HG02759 (cell line): Measurements from ENCODE around the gene TCTN3.
A peak's percentile ranks its signal among the peaks of the same experiment; 100 is the strongest.
"Not testable (repeated sequence)": the region's sequence is repeated elsewhere in the genome, so short reads cannot be mapped to it uniquely, and the experiment has no call there.

Source experiments
- ATAC-seq: cut with Tn5 transposase; IDR thresholded peaks from one replicate; pipeline ENCODE4 v1.9.1; 2021; ENCODE audit warnings: mild to moderate bottlenecking, moderate library complexity; ENCODE audit not compliant: unreplicated experiment

TCTN3 gene, protein sequence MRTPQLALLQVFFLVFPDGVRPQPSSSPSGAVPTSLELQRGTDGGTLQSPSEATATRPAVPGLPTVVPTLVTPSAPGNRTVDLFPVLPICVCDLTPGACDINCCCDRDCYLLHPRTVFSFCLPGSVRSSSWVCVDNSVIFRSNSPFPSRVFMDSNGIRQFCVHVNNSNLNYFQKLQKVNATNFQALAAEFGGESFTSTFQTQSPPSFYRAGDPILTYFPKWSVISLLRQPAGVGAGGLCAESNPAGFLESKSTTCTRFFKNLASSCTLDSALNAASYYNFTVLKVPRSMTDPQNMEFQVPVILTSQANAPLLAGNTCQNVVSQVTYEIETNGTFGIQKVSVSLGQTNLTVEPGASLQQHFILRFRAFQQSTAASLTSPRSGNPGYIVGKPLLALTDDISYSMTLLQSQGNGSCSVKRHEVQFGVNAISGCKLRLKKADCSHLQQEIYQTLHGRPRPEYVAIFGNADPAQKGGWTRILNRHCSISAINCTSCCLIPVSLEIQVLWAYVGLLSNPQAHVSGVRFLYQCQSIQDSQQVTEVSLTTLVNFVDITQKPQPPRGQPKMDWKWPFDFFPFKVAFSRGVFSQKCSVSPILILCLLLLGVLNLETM

DNA sequence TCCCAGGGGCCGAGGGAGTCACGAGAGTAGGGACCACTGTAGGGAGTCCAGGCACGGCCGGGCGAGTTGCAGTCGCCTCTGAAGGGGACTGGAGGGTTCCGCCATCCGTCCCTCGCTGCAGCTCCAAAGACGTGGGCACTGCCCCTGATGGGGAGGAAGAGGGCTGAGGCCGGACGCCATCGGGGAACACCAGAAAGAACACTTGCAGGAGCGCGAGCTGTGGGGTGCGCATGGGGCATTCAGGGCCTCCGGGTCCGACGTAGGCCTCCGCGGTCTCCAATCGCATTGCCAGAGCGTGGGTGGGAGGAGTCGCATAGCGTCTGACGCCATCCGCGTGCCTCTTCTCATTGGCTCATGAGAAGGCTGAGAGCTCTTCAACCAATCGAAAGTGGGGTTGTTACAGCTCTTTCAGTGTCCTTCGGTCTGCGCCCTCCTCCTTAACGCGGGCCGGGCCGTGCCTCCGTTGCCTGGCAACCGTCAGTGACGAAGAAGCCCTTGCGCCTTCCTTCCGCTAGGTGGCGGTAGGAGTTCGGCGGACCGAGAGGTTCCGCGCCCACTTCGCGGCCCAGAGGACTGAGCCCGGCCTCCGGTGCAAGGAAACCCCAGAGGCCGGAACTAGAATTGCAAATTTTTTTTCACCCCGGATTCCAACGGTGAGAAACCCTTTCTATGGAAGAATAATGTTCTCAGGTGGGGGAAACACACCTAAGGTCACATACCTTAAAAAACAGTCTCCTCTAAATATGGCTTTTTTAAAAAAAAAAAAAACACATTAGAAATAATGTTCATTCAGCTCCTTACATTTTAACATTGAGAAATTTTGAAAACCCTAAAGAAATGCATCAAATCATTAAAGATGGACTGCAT lies at the start of gene TCTN3:
Gene TCTN3 (minus strand): TSS at position 260 of the 867 bp plus-strand sequence. CDS start 28 bp downstream, at position 232.
- peak; percentile 97 for ATAC-seq

GRCh38 chr10:95742962-95743535 lies 49.3 kb upstream of the TCTN3 start:
- ATAC-seq: no peak

- peak; percentile 24 for ATAC-seq
Measured at GRCh38 chr10:95742485-95742884, 48.8 kb upstream of the TCTN3 start.

DNA sequence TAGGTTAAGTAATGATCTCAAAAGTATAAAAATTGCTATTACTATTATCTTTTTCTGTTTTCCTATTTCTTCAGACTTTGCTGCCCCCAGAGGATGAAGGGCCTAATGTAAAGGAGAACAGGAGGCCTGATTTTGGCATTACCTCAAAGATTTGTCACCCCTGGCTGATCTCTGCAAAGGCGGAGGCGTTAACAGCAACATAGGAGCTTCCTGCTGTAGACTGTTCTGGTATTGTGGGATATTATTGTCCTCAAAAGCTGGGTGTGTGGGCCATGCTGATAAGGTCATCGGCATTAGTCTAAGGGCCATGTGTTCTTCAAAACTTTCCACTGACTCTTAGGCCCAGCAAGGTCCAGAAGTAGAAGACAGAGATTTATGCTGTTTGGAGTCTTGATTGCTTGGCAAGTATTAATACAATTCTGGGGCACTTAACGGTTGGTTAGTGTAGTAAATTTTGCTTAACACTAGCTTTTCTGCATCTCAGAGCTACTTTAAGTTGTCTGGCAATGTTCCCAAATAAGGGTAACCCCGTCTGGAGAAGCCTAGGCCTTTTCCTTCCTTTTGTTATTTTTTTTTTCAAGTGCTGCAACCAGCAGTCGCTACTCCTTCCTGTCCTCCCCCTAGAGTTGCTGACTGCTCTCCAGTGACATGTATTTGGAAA lies 48.2 kb upstream of the TCTN3 start:
- ATAC-seq: peak; percentile 80

DNA sequence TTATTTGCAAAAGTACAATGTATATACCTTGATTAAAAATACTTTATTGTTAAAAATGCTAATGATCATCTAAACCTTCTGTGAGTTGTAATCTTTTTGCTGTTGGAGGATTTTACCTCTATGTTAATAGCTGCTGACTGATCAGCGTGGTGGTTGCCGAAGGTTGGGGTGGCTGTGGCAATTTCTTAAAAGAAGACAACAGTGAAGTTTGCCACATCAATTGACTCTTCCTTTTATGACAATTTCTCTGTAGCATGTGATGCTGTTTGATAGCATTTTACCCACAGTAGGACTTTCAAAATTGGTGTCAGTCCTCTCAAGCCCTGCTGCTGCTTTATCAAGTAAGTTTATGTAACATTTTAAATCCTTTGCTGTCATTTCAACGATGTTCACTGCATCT lies 45.3 kb upstream of the TCTN3 start:
- no peak for ATAC-seq

GRCh38 chr10:95732907-95733306 lies 39.2 kb upstream of the TCTN3 start:
- not testable (repeated sequence) for ATAC-seq

DNA sequence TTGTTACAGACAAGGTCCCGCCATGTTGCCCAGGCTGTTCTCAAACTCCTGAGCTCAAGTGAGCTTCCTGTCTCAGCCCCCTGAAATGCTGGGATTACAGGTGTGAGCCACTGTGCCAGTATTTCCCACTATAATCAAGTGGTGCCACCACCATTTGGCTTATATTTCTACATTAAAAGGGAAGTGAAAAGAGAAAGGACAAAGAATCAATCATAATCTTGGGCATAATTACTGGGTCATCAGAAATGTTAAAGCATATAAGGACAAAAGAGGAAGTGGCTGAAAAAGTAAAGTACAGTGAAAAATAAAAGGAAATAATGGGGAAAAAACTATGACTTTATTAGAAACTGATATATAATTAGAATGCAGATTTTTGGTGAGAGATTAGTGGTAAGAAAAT lies 36.5 kb upstream of the TCTN3 start:
- ATAC-seq: no peak

GRCh38 chr10:95729323-95730055 lies 35.8 kb upstream of the TCTN3 start:
- ATAC-seq: no peak

GRCh38 chr10:95728526-95728925 lies 34.8 kb upstream of the TCTN3 start:
- no peak for ATAC-seq

- ATAC-seq: not testable (repeated sequence)
Measured at GRCh38 chr10:95722496-95722895, 28.8 kb upstream of the TCTN3 start.

DNA sequence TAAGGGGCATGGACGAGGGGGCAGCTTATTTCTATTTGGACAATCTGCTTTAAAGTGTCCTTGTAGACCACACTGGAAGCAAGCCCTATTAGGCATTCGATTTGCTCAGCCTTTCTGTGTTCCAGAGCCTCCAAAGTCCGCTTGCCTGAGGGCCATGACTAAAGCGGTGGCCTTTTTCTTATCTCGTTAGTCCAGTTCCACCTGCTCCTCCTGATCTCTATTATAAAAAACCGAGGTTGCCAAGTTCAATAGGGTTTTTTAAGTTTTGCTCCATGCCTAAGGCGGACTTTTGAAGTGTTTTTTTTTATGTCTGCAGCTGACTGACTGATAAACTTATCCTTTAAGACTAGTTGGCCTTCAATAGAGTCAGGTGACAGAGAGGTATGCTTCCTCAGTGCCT lies 27.0 kb upstream of the TCTN3 start:
- ATAC-seq: not testable (repeated sequence)

DNA sequence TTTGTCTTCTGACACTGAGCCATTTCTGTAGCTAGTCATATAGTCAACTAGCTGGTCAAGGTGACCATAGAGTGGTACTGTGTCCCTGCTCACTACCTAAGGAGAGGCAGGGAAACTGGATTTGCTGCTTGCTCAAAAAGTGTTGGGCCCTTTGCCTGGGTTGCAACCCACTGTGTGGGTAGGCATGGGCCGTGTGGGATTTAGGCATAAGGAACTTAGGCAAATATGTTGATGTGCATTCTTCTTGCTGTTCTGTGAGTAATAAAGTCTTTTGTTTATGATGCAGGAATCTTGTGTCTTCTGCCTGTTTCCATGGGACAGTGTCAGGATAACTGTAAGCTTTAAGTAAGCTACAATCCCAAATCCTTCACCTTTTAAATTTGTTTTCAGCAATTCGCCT lies 23.1 kb upstream of the TCTN3 start:
- ATAC-seq: no peak

GRCh38 chr10:95716466-95716865 lies 22.7 kb upstream of the TCTN3 start:
- no peak for ATAC-seq

DNA sequence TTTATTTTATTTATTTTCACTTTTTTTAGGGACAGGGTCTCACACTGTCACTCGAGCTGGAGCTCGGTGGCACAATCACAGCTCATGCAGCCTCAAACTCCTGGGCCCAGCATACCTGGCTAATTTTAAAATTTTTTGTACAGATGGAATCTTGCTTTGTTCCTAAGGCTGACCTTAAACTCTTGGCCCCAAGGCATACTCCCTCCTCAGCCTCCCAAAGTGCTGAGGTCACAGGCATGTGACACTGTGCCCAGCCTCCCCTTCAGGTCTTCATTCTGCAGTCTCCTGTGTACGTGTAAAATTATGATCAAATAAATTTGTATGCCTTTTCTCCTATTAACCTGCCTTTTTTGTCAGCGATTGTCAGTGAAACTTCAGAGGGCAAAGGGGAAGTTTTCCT lies 17.8 kb upstream of the TCTN3 start:
- no peak for ATAC-seq

- ATAC-seq: no peak
Measured at GRCh38 chr10:95706990-95707389, 13.3 kb upstream of the TCTN3 start.

DNA sequence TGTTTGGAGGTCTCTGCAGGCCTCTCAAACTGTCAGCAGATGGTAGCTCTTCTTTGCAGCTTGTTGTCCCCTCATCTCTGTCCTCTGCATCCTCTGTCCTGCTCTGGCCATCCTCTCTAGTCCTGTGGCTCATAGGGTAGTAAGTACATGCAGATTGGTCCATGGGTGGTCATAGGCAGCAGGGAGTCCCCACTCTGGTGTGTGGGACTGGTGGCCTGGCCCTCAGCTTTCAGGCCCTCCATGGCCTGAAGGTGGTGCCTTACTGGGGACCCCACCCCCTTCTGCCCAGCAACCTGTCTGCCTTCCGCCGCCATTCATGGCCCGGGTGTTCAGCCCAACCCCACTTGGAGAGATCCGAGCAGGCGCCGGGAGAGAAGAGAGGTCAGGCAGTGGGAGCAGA lies 12.8 kb upstream of the TCTN3 start:
- no peak for ATAC-seq

DNA sequence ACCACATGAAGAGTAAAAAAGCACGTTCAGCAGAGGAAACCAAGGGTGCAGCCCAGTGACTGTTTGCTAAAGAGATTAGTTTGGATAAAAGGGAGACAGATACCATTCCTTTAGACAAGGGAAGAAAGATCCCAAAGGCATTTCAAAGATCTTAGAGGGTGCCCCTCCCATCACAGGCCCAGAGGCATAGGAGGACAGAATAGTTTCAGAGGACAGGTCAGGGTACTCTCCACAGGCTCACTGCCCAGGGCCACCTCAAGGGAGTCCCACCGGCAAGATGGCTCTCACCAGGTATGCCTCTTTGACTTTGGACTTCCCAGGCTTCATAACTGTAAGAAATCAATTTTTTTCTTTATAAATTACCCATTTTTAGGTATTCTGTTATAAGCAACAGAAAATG lies 4.7 kb upstream of the TCTN3 start:
- ATAC-seq: no peak

DNA sequence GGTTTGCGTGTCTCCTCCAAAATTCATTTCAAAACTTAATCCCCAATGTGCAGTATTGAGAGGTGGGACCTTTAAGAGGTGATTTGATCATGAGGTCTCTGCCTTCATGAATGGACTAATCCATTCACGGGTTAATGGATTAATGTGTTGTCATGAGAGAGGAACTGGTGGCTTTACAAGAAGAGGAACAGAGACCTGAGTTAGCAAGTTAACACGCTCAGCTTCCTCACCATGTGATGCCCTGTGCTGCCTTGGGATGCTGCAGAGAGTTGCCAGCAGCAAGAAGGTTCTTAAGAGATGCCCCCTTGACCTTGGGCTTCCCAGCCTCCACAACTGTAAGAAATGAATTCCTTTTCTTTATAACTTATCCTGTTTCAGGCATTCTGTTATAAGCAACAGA lies 3.7 kb upstream of the TCTN3 start:
- ATAC-seq: peak; percentile 23

DNA sequence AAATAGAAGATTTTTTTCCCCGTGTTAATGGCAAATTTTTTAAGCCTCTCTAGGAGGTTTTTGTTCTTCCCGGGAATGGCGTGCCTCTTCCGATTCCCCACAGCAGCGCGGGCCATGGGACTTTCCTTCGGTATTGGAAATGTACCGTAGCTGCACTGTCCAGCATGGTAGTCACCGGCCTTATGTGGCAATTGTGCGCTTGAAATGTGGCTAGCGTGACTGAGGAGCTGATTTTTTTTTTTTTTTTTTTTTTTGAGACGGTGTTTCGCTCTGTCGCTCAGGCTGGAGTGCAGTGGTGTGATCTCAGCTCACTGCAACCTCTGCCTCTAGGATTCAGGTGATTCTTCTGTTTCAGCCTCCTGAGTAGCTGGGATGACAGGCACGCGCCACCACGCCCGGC lies 938 bp upstream of the TCTN3 start:
- ATAC-seq: no peak

DNA sequence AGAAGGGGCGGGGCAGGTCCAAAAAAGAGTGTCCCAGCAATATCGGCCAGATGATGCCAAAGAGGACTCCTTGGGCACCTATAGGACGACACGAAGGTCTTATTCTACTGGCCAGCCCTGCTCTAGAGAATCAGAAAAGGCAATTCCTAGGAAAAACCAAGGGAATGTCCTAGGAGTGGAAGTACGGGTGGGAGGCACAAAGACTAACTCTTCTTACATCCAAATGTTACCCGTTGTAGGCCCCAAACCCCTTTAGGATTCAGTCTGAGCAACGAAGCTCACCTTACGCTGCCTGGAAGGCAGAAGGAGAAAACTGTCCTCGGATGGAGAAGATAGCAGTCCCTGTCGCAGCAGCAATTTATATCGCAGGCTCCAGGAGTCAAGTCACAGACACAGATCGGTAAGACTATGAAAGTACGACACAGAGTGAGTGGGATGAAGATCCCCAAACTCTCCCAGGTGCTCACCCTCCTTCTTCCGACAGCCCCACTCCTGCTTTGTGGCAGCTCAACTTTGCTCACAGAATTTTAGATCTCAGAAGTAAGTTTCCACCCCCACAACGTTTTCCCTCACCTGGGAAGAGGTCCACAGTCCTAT lies 558 bp downstream of the TCTN3 start:
- peak; percentile 1 for ATAC-seq
